22Rv1 (cell line): Measurements from ENCODE around the gene FAHD1.

Experiments
- H3K27ac ChIP-seq: fragments of 450-650 bp; 2 replicates; pipeline ENCODE4 v1.5.1; 2017
- CTCF ChIP-seq: fragments of 450-650 bp; IDR thresholded peaks from 2 replicates; pipeline ENCODE4 v1.5.1; 2017; ENCODE audit warnings: mild to moderate bottlenecking
- ZFX ChIP-seq: fragments of 450-650 bp; IDR thresholded peaks from 2 replicates; pipeline ENCODE4 v1.6.1; 2017; ENCODE audit warnings: antibody characterized with exemption, borderline replicate concordance

Gene FAHD1

GRCh38 chr16:1790611-1791255 is 36.3 kb upstream of the FAHD1 start:
- no peak for TF ChIP-seq CTCF
- no peak for TF ChIP-seq ZFX
- H3K27ac ChIP-seq: no peak overlapping the region

GRCh38 chr16:1791256-1791942 is 35.6 kb upstream of the FAHD1 start:
- H3K27ac ChIP-seq: no peak overlapping the region
- TF ChIP-seq ZFX (no peak), CTCF (no peak)

GRCh38 chr16:1791943-1792812 is 34.8 kb upstream of the FAHD1 start:
- no peak overlapping the region for H3K27ac ChIP-seq
- TF ChIP-seq ZFX (no peak), CTCF (no peak)

DNA sequence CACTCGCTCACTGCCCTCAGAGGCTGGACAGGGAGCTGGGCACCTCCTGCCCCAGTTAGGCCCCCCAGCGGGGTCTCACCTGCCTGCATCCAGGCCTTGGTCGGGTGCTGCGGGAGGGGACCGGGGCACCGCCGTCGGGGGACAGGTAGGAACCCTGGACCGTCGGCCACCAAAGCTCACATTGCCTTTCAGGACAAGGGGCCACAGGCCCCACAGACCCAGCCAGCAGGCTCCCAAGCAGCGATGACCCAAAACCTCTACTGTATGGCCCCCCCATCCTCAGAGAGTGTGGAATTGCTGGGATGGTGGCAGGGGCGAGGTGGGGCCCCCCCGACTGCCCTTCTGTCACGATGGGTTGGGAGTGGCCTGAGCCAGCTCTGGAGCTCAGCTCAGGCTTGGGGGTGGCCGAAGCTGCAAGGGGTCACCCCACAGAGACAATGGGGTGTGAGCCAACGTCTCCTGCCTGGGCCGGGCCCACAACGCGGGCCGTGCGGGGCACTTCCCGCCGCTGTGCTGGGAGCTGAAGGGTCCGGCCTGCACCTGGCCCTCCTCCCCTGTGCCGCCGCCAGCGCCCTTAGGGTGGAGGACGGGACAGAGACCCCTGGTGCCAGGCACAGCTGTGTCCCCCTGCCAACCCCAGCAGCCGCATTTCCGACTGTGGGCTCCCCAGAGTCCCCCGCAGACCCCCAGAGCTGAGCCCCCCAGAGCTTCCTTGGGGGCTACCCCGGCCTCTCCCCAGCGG is 34.0 kb upstream of the FAHD1 start:
- TF ChIP-seq CTCF: no peak
- no peak for TF ChIP-seq ZFX
- no peak overlapping the region for H3K27ac ChIP-seq

- H3K27ac ChIP-seq: no peak within 1 kb of the TSS
- TF ChIP-seq CTCF (no peak), ZFX (no peak)
Measured at GRCh38 chr16:1793578-1794220, 33.3 kb upstream of the FAHD1 start, which contains the start of gene IGFALS. TSS of gene IGFALS (minus strand) at chr16:1793705. CDS start at chr16:1793652, 53 bp downstream.

DNA sequence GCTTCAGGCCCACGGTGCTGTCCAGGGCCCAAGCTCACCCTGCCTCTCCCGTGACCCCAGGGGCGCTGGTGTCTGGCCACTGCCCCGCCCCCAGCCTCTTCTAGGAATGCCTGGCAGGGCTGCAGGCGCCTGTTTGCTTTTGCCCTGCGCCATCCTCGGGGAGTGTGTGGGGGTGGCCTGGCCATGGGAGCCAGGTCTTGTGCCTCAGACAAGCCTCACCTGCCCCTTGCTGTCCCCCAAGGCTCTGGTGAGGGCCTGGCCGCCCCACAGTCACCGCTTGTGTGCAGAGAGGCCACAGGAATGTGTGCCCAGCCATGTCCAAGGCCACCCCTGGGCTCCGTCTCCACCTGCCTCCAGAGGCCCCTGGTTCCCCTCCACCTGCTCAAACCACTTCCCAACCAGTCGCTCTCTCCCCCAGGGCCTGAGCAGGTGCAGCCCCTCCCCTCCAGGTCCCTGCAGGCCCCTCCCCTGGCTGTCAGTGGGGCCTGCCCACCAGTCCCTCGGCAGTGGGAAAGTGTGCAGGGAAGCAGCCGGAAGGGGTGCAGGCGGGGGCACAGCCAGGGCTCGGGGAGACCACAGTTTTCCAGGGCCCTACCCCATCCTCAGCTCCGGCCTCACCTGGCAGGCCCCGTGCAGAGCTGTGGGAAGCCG is 32.7 kb upstream of the FAHD1 start:
- no peak overlapping the region for H3K27ac ChIP-seq
- TF ChIP-seq ZFX (no peak), CTCF (no peak)
